ENCODE measurements around the gene PRXL2B. TPM values are rescaled to one million over a fixed set of nuclear protein-coding genes. Genes with fewer than 3 reads are reported as not detected.

Gene PRXL2B
- total and polyA plus RNA-seq, 2 experiments from 2014 or later: 25.5 to 44.0 TPM

DNA sequence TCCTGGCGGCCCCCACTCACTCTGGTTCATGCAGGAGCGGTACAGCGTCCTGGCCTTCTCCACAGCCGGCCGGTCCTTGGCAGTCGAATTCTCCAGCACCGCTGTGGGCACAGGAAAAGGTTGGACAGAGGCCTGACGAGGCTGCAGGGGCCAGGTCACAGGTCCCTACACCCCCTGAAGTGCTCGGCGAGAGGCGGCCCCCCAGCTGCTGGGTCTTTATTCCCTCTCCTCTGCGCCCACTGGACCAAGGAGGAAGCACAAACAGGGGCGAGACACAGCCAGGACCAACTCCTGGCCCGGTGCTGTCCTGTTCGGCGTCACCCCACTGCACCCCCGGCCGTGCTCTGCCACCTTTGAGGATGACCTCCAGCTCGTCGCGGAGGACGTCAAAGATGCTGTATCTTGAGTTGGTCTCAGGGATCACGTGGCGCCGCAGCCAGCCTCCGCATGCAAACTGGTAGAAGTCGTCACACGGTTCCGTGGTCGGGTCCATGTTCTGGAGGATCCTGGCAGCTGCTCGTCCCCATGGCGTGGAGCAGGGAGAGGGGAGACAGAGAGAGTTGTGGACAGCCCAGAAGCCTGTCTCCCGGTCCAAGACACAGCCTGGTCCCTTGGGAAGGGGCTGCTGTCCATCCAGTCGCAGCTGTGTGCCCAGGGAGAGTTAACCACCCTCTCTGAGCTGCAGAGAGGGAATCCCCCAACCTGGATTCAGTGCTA is 22.9 kb downstream of the PRXL2B start:
- H3K36me3 ChIP-seq (ENCODE audit: insufficient read depth): no peaks in the 10 kb centered on the region
- Mint-ChIP-seq H3K4me1 (no peaks in the 10 kb centered on the region), H3K27ac (no peak overlapping the region), H3K27me3 (ENCODE audit: insufficient read depth, low read depth, poor library complexity) (peaks cover 6% of the 10 kb centered on the region), H3K9me3 (peaks cover 13% of the 10 kb centered on the region; the same call in 2 of the 3 replicates), H3K4me3 (no peak overlapping the region), H3K36me3 (ENCODE audit: low read depth) (no peaks in the 10 kb centered on the region)
- TF ChIP-seq STAT1 (IDR thresholded peaks at IDR 0.05; ENCODE audit: unreplicated experiment): no peak
- DNase-seq (ENCODE audit: low spot score): no peak
- H3K4me1 ChIP-seq (ENCODE audit: insufficient read depth): no peaks in the 10 kb centered on the region; the same call in 1 of the 2 replicates
- no peaks in the 10 kb centered on the region for H3F3A ChIP-seq (replicated peaks; ENCODE audit: low read depth)
- no peak overlapping the region for H3K27ac ChIP-seq (ENCODE audit: low read depth)
- H4K20me1 ChIP-seq (replicated peaks; ENCODE audit: insufficient read depth): no peaks in the 10 kb centered on the region
- no peak for ATAC-seq
- H2AFZ ChIP-seq: no peak overlapping the region
- no peak overlapping the region for H3K4me2 ChIP-seq
- H3K9me2 ChIP-seq (ENCODE audit: insufficient read depth): no peaks in the 10 kb centered on the region; the same call in 1 of the 2 replicates
- H3K79me2 ChIP-seq (replicated peaks; ENCODE audit: insufficient read depth): no peaks in the 10 kb centered on the region
- H3K27me3 ChIP-seq (ENCODE audit: insufficient read depth): no peaks in the 10 kb centered on the region
- H3K4me3 ChIP-seq: no peak overlapping the region

DNA sequence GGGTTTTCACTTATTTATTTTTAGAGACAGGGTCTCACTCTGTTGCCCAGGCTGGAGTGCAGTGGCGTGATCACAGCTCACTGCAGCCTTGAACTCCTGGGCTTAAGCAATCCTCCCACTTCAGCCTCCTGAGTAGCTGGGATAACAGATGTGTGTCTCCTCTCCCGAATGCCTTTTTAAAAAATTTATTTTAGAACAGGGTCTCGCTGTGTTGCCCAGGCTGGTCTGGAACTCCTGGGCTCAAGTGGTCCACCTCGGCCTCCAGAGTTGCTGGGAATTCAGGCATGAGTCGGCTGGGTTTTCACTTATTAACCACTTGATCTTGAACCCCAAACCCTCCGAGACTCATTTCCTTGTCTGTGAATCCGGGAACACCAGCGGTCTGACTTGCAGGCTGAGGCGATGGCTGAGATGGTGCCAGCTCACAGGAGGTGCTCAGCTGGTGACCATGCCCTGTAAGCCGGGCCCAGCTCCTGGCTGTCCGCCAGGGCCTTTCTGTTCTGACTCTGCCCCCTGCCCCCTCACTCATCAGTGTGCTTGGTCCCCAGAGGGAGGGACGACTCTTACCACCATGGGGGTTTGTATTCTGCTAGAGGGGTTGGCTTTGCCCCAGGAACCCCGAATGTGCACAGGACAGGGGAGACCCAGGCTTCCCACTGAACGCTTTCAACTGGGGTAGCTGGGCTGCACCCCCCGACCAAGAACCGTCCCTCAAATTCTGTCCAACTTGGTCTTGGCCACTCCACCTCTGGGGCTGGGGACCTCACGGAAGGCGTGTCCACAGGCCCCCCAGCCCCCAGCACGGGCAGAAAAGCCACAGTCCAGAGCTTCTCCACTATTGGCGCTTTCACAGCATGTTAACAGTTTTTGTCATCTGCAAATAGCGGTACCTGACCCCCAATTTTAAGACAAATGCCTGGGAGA is 23.7 kb downstream of the PRXL2B start:
- H3K27ac Mint-ChIP-seq: no peak overlapping the region
- Histone ChIP-seq H3K36me3 (ENCODE audit: insufficient read depth) (no peaks in the 10 kb centered on the region), H2AFZ (peak overlapping the region; percentile 83; the same call in 1 of the 2 replicates), H3K4me1 (ENCODE audit: insufficient read depth) (no peaks in the 10 kb centered on the region; the same call in 1 of the 2 replicates), H3K79me2 (replicated peaks; ENCODE audit: insufficient read depth) (no peaks in the 10 kb centered on the region), H3F3A (replicated peaks; ENCODE audit: low read depth) (no peaks in the 10 kb centered on the region), H3K27me3 (ENCODE audit: insufficient read depth) (no peaks in the 10 kb centered on the region), H3K4me3 (peak overlapping the region; percentile 46), H4K20me1 (replicated peaks; ENCODE audit: insufficient read depth) (no peaks in the 10 kb centered on the region), H3K4me2 (peak overlapping the region; percentile 72), H3K27ac (ENCODE audit: low read depth) (no peak overlapping the region), H3K9me2 (ENCODE audit: insufficient read depth) (no peaks in the 10 kb centered on the region; the same call in 1 of the 2 replicates)
- no peaks in the 10 kb centered on the region for H3K4me1 Mint-ChIP-seq
- H3K36me3 Mint-ChIP-seq (ENCODE audit: low read depth): no peaks in the 10 kb centered on the region
- DNase-seq (ENCODE audit: low spot score) (no peak), ATAC-seq (no peak)
- peaks cover 15% of the 10 kb centered on the region for H3K9me3 Mint-ChIP-seq
- peaks cover 6% of the 10 kb centered on the region for H3K27me3 Mint-ChIP-seq (ENCODE audit: insufficient read depth, low read depth, poor library complexity)
- no peak overlapping the region for H3K4me3 Mint-ChIP-seq
- TF ChIP-seq REST (IDR thresholded peaks at IDR 0.05; ENCODE audit: unreplicated experiment) (no peak), POLR2AphosphoS5 (IDR thresholded peaks at IDR 0.05; ENCODE audit: low read depth) (no peak), NANOG (IDR thresholded peaks at IDR 0.05; ENCODE audit: borderline replicate concordance) (no peak), JUNB (IDR thresholded peaks at IDR 0.05; ENCODE audit: unreplicated experiment) (no peak), CREB1 (CRISPR knock-in tag; IDR thresholded peaks at IDR 0.05; ENCODE audit: low read depth) (no peak), ZNF114 (CRISPR knock-in tag; IDR thresholded peaks at IDR 0.05) (no peak)
- TF ChIP-seq, protein P1, sequence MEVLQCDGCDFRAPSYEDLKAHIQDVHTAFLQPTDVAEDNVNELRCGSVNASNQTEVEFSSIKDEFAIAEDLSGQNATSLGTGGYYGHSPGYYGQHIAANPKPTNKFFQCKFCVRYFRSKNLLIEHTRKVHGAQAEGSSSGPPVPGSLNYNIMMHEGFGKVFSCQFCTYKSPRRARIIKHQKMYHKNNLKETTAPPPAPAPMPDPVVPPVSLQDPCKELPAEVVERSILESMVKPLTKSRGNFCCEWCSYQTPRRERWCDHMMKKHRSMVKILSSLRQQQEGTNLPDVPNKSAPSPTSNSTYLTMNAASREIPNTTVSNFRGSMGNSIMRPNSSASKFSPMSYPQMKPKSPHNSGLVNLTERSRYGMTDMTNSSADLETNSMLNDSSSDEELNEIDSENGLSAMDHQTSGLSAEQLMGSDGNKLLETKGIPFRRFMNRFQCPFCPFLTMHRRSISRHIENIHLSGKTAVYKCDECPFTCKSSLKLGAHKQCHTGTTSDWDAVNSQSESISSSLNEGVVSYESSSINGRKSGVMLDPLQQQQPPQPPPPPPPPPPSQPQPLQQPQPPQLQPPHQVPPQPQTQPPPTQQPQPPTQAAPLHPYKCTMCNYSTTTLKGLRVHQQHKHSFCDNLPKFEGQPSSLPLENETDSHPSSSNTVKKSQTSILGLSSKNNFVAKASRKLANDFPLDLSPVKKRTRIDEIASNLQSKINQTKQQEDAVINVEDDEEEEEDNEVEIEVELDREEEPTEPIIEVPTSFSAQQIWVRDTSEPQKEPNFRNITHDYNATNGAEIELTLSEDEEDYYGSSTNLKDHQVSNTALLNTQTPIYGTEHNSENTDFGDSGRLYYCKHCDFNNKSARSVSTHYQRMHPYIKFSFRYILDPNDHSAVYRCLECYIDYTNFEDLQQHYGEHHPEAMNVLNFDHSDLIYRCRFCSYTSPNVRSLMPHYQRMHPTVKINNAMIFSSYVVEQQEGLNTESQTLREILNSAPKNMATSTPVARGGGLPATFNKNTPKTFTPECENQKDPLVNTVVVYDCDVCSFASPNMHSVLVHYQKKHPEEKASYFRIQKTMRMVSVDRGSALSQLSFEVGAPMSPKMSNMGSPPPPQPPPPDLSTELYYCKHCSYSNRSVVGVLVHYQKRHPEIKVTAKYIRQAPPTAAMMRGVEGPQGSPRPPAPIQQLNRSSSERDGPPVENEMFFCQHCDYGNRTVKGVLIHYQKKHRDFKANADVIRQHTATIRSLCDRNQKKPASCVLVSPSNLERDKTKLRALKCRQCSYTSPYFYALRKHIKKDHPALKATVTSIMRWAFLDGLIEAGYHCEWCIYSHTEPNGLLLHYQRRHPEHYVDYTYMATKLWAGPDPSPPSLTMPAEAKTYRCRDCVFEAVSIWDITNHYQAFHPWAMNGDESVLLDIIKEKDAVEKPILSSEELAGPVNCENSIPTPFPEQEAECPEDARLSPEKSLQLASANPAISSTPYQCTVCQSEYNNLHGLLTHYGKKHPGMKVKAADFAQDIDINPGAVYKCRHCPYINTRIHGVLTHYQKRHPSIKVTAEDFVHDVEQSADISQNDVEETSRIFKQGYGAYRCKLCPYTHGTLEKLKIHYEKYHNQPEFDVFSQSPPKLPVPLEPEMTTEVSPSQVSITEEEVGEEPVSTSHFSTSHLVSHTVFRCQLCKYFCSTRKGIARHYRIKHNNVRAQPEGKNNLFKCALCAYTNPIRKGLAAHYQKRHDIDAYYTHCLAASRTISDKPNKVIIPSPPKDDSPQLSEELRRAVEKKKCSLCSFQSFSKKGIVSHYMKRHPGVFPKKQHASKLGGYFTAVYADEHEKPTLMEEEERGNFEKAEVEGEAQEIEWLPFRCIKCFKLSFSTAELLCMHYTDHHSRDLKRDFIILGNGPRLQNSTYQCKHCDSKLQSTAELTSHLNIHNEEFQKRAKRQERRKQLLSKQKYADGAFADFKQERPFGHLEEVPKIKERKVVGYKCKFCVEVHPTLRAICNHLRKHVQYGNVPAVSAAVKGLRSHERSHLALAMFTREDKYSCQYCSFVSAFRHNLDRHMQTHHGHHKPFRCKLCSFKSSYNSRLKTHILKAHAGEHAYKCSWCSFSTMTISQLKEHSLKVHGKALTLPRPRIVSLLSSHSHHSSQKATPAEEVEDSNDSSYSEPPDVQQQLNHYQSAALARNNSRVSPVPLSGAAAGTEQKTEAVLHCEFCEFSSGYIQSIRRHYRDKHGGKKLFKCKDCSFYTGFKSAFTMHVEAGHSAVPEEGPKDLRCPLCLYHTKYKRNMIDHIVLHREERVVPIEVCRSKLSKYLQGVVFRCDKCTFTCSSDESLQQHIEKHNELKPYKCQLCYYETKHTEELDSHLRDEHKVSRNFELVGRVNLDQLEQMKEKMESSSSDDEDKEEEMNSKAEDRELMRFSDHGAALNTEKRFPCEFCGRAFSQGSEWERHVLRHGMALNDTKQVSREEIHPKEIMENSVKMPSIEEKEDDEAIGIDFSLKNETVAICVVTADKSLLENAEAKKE (CRISPR knock-in tag; IDR thresholded peaks at IDR 0.05): no peak
- TF ChIP-seq, protein P2, sequence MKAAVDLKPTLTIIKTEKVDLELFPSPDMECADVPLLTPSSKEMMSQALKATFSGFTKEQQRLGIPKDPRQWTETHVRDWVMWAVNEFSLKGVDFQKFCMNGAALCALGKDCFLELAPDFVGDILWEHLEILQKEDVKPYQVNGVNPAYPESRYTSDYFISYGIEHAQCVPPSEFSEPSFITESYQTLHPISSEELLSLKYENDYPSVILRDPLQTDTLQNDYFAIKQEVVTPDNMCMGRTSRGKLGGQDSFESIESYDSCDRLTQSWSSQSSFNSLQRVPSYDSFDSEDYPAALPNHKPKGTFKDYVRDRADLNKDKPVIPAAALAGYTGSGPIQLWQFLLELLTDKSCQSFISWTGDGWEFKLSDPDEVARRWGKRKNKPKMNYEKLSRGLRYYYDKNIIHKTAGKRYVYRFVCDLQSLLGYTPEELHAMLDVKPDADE (IDR thresholded peaks at IDR 0.05): no peak
